ENCODE measurements around the gene JSRP1. TPM values are rescaled to one million over a fixed set of nuclear protein-coding genes. Genes with fewer than 3 reads are reported as not detected.
A peak's percentile ranks its signal among the peaks of the same experiment; 100 is the strongest.

JSRP1 gene
- total and polyA plus RNA-seq, 2 donors (not counting 1 experiment from before 2014, with no cell fraction given) = not detected

GRCh38 chr19:2289714-2290435 lies 33.7 kb upstream of the JSRP1 start:
- H4K20me1 ChIP-seq (ENCODE audit: control insufficient read depth, extremely low read depth, insufficient read depth, low read length) = no peaks in the 10 kb centered on the region
- no peak for DNase-seq (ENCODE audit: low read depth in 2 of 2)
- peak overlapping the region; percentile 51 for H3K4me2 ChIP-seq (ENCODE audit: extremely low read depth, insufficient read depth, low read length)

GRCh38 chr19:2288818-2289713 lies 32.8 kb upstream of the JSRP1 start:
- Histone ChIP-seq H3K4me2 (ENCODE audit: extremely low read depth, insufficient read depth, low read length) (no peak overlapping the region), H3K27ac (ENCODE audit: insufficient read depth, low read length) (no peak overlapping the region), H3K9me3 (ENCODE audit: control insufficient read depth, insufficient read depth, low read depth, low read length) (no peaks in the 10 kb centered on the region), H3K27me3 (ENCODE audit: control insufficient read depth, insufficient read depth, low read length) (peaks cover 36% of the 10 kb centered on the region), H3K79me2 (ENCODE audit: control insufficient read depth, insufficient read depth, low read length) (no peaks in the 10 kb centered on the region), H2AFZ (ENCODE audit: low read length) (no peak overlapping the region), H3K4me3 (replicated peaks in 1 of 4; ENCODE audit: control extremely low read depth in 1 of 4, insufficient read depth in 1 of 4, low read depth in 3 of 4, low read length in 4 of 4) (no peak overlapping the region), H3K4me1 (ENCODE audit: control insufficient read depth, extremely low read depth, insufficient read depth, low read length) (peaks cover 2% of the 10 kb centered on the region), H3K9ac (ENCODE audit: insufficient read depth, low read length) (no peak overlapping the region), H4K20me1 (ENCODE audit: control insufficient read depth, extremely low read depth, insufficient read depth, low read length) (no peaks in the 10 kb centered on the region), H3K36me3 (ENCODE audit: control insufficient read depth, insufficient read depth, low read length) (no peaks in the 10 kb centered on the region)
- TF ChIP-seq CTCF (conservative IDR thresholded peaks at IDR 0.05 in 1 of 2, IDR thresholded peaks at IDR 0.05 in 1 of 2; ENCODE audit: low read depth in 1 of 2, low read length in 2 of 2) (no peak), EZH2 (IDR thresholded peaks at IDR 0.05; ENCODE audit: low read length, missing control alignments) (peak; percentile 64)
- no peak for DNase-seq (ENCODE audit: low read depth in 2 of 2)

More at GRCh38 chr19:2289714-2290435, 33.7 kb upstream of the JSRP1 start:
- Histone ChIP-seq H3K4me3 (replicated peaks in 1 of 4; ENCODE audit: control extremely low read depth in 1 of 4, insufficient read depth in 1 of 4, low read depth in 3 of 4, low read length in 4 of 4) (peak overlapping the region in 2 of 4 experiments; percentile 7 to 25), H3K4me1 (ENCODE audit: control insufficient read depth, extremely low read depth, insufficient read depth, low read length) (peaks cover 4% of the 10 kb centered on the region), H3K36me3 (ENCODE audit: control insufficient read depth, insufficient read depth, low read length) (no peaks in the 10 kb centered on the region), H3K9ac (ENCODE audit: insufficient read depth, low read length) (no peak overlapping the region), H3K9me3 (ENCODE audit: control insufficient read depth, insufficient read depth, low read depth, low read length) (no peaks in the 10 kb centered on the region), H2AFZ (ENCODE audit: low read length) (no peak overlapping the region), H3K79me2 (ENCODE audit: control insufficient read depth, insufficient read depth, low read length) (no peaks in the 10 kb centered on the region), H3K27me3 (ENCODE audit: control insufficient read depth, insufficient read depth, low read length) (peaks cover 36% of the 10 kb centered on the region), H3K27ac (ENCODE audit: insufficient read depth, low read length) (no peak overlapping the region)
- TF ChIP-seq EZH2 (IDR thresholded peaks at IDR 0.05; ENCODE audit: low read length, missing control alignments) (no peak), CTCF (conservative IDR thresholded peaks at IDR 0.05 in 1 of 2, IDR thresholded peaks at IDR 0.05 in 1 of 2; ENCODE audit: low read depth in 1 of 2, low read length in 2 of 2) (no peak)

GRCh38 chr19:2288338-2288817 lies 32.2 kb upstream of the JSRP1 start:
- Histone ChIP-seq H3K36me3 (ENCODE audit: control insufficient read depth, insufficient read depth, low read length) (no peaks in the 10 kb centered on the region), H3K27me3 (ENCODE audit: control insufficient read depth, insufficient read depth, low read length) (peaks cover 36% of the 10 kb centered on the region), H4K20me1 (ENCODE audit: control insufficient read depth, extremely low read depth, insufficient read depth, low read length) (no peaks in the 10 kb centered on the region), H3K4me2 (ENCODE audit: extremely low read depth, insufficient read depth, low read length) (no peak overlapping the region), H3K9me3 (ENCODE audit: control insufficient read depth, insufficient read depth, low read depth, low read length) (no peaks in the 10 kb centered on the region), H2AFZ (ENCODE audit: low read length) (no peak overlapping the region), H3K27ac (ENCODE audit: insufficient read depth, low read length) (no peak overlapping the region), H3K79me2 (ENCODE audit: control insufficient read depth, insufficient read depth, low read length) (no peaks in the 10 kb centered on the region), H3K9ac (ENCODE audit: insufficient read depth, low read length) (no peak overlapping the region), H3K4me1 (ENCODE audit: control insufficient read depth, extremely low read depth, insufficient read depth, low read length) (no peaks in the 10 kb centered on the region), H3K4me3 (replicated peaks in 1 of 4; ENCODE audit: control extremely low read depth in 1 of 4, insufficient read depth in 1 of 4, low read depth in 3 of 4, low read length in 4 of 4) (no peak overlapping the region)
- DNase-seq (ENCODE audit: low read depth in 2 of 2) = no peak
- TF ChIP-seq EZH2 (IDR thresholded peaks at IDR 0.05; ENCODE audit: low read length, missing control alignments) = no peak
- no peak for TF ChIP-seq CTCF (conservative IDR thresholded peaks at IDR 0.05 in 1 of 2, IDR thresholded peaks at IDR 0.05 in 1 of 2; ENCODE audit: low read depth in 1 of 2, low read length in 2 of 2)

Data from fibroblast of lung (primary cell).